Embryonic facial prominence (tissue), 1 donor: Measurements from ENCODE around the gene DDX56.

Source experiments
- DNase-seq: peaks from one replicate; pipeline ENCODE4 v3.0.0-alpha.2; 2016; ENCODE audit errors: extremely low spot score

The DDX56 gene, protein sequence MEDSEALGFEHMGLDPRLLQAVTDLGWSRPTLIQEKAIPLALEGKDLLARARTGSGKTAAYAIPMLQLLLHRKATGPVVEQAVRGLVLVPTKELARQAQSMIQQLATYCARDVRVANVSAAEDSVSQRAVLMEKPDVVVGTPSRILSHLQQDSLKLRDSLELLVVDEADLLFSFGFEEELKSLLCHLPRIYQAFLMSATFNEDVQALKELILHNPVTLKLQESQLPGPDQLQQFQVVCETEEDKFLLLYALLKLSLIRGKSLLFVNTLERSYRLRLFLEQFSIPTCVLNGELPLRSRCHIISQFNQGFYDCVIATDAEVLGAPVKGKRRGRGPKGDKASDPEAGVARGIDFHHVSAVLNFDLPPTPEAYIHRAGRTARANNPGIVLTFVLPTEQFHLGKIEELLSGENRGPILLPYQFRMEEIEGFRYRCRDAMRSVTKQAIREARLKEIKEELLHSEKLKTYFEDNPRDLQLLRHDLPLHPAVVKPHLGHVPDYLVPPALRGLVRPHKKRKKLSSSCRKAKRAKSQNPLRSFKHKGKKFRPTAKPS

DNA sequence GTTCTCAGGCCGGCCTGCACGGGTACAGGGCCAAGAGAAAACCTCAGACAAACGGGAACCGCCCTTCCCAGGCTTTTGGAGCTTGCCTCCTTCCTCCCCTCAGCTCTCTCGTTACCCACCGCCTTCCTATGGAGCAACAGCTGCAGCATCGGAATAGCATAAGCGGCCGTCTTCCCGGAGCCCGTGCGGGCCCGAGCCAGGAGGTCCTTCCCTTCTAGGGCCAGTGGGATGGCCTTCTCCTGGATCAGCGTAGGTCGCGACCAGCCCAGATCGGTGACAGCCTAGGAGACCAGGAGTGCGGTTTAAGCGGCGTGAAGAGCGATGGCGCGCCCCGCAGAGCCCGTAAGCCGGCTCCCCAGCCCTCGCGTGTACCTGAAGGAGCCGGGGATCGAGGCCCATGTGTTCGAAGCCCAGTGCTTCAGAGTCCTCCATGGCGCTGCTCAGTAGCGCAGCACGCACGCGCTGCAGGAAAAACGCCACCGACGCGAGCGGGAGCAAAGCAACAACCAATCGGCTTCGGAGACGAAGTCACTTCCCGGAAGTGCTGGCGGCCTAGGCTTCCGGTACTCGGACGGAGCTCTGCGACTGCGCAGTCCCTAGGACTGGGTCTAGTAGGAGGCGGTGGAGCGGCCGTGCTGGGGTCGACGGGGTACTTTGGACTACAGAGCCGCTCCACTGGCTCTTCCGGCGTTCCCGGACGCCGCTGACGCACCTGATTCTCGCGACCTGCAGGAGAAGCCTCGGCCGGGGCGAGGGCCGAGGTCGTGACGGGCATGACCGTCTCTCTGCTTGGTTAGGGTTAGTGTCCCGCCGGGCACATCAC lies at the start of gene DDX56:
Gene DDX56, minus strand, starts transcription at position 445 of the 823 bp plus-strand sequence. Its CDS starts 13 bp downstream, at position 432.
- DNase-seq, result peak; percentile 88

DNA sequence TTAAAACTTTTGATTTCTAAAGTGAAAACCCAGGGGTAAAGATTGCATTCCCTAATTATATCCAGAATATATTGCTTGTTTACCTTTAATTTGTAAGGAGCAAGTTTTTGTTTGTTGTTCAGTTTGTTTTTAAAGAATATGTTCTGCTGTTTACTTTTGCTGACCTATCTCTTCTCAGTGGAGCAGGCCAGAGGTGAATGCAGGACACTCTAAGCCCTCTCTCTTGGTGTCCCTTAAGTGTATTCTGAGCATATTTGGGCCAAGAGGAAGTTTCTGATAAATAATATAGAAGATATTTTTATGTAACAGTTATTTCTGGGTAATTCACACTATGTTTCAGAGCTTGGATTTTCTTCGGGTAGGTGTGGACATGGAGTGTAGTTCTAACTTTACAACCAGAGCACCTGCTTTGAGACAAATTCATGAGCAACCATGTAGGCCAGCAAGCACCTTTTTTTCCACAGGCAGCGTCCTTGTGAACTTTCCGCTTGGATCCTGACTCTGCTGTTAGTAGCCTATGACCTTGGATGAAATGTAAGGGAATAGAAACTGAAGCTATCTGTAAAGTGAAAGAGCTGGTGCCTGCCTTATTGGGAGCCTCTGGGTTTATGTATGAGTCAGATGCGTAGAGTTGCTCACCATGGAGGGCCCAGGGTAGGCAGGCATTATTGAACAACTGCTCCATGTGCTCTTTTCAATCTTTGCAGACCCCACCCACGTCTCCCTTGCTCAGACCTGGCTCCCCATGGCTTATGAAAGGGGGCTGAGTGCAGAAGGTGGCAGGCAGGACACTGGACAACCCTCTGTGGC lies 48.8 kb upstream of the DDX56 start:
- DNase-seq, result no peak

DNA sequence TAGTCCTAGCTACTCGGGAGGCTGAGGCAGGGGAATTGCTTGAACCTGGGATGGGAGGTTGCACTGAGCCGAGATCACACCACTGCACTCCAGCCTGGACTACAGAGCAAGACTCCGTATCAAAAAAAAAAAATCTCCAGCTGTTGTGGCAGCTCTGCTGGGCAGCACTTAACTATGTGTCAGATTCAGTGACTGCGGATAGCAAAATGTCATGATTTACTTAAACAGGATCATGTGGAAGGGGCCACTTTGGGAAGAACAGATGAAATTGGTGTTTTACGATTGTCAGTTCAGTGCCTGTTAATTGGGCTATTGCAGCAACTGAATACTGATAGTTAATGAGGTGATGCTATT lies 48.0 kb upstream of the DDX56 start:
- DNase-seq, result no peak

DNA sequence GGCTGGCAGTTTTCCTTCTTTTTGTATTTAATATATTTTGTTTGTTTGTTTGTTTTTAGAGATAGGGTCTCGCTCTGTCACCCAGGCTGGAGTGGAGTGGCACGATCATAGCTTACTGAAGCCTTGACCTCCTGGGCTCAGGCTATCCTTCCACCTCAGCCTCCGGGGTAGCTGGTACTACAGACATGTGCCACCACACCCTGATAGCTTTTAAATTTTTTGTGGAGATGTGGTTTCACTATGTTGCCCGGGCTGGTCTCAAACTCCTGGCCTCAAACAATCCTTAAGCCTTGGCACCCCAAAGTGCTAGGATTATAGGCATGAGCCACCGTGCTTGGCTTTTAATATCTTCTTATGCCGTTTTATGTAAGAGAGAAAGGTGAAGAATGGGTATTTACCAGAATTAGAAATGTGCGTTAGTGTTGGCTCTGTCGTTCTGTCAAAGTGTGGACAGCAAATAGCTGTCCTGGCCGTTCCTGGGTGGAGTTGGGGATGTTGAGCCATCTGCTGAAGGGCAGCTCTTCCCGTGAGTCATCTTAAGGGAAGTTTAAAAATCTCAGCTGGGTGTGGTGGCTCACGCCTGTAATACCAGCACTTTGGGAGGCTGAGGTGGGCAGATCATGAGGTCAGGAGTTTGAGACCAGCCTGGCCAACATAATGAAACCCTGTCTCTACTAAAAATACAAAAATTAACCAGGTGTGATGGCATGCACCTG lies 47.5 kb upstream of the DDX56 start:
- DNase-seq, result no peak

DNA sequence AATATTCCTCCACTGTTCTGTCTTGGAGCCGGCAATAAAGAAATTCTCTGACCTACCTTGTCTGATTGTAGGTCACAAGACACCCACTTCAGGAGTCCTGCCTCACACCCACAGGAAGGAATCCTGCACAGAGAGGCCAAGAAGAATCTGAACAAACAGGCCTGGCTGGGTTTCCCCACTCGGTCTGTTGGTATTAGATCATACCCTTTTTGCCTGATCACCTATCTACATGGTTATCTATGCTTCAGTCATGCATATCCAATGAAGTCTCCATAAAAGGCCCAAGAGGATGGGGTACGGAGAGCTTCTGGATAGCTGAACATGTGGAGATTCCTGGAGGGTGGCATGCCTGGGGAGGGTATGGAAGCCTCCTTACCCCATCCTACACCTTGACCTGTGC lies 45.0 kb upstream of the DDX56 start:
- no peak for DNase-seq

DNA sequence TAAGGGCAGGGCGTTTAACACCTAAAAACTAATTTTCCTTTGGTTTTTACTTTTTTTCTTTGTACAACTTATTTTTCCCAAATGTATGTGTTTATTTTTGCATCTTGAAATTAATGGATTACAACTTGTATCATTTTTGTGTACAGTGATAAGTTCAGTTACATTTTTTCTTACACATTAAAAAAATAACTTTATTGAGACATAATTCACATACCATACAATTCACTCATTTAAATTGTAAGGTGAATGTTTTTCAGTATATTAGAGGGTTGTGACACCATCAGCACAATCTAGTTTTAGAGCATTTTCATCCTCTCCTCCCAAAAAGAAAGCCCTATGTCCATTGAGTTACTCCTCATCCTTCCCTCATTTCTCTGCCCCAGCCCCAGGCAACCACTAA lies 44.3 kb upstream of the DDX56 start:
- no peak for DNase-seq

DNA sequence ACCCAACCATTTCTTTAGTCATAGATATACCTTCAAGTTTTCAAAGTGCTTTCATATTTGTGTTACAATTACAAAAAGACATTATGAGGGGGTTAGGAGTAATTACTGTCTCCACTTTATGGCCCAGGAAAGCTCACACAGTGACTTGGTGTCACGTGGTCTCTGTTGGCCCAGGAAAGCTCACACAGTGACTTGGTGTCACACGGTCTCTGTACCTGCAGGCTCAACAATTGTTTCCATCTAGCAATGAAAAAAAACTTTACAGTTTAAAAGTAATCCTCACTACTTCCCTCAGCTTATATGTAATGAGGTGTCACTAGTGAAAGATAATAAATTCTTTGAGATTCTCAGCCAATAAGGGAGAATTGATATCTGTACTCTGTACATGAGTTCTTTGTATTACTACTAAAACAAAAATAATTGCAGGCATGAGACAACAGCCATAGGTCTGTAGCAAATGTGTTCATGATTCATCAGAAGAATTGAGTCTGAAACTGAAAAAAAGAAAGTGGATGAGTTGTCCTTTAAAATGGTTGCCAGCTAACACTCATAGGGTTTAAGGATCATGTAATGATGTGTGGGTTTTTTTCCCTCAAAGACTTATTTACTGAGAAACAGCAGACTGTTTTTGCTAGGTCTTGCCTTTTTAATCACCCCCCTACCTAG lies 43.6 kb upstream of the DDX56 start:
- DNase-seq, result no peak

DNA sequence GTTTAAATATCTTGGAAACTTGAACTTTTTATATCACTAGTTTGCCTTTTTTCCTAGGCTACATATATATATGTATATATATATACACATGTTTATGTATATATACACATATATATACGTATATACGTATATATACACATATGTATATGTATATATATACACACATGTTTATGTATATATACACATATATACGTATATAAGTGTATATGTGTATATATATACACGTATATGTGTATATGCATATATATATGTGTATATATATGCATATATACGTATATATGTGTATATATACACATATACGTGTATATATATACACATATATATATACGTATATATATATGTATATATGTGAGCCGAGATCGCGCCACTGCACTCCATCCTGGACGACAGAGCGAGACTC lies 42.8 kb upstream of the DDX56 start:
- DNase-seq, result no peak

DNA sequence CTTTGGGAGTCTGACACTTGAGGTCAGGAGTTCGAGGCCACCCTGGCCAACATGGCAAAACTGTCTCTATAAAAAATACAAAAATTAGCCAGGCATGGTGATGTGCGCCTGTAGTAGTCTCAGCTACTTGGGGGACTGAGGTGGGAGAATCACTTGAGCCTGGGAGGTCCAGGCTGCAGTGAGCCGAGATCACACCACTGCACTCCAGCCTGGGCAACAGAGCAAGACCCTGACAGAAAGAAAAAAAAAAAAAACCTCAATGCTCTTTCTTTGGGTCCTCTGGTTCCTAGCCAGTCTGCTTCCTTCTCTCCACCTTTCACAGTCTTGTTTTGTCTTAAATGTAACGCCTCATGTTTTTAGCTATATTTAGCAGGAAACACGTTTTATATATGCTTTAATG lies 42.1 kb upstream of the DDX56 start:
- DNase-seq, result no peak

DNA sequence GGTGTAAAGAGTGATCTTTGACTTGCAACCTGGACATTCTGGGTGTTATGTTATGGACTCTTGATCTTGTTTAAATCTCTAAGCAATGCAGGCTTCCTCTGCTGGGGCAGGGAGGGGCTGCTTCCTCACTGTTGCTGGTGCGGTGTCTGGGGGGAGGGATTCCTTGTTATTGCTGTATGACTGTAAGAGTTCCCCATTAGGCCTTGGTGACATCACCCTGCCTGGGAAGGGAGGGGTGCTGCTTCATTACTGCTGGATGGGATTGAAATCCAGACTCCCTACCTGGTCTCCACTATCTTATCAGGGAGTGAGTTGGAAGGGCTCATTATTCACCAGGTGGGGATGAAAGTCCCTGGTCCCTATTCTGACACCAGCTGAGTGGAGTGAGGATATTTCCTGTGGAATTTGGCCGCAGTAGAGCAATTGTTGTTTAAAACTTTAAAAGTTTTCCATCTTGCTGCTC lies 41.5 kb upstream of the DDX56 start:
- DNase-seq, result no peak

DNA sequence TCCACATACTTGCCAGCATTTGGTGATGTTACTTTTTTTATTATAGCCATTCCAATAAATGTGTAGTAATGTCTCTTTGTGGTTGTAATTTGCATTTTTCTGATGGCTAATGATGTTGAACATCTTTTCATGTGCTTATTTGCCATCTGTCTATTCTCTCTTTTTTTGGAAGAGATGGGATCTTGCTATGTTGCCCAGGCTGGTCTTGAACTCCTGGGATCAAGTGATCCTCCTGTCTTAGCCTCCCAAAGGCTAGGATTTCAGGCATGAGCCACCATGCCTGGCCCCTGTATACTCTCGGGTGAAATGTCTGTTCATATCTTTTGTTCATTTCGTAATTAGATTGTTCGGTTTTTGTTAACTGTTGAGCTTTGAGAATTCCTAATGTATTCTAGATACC lies 36.1 kb upstream of the DDX56 start:
- DNase-seq, result no peak

DNA sequence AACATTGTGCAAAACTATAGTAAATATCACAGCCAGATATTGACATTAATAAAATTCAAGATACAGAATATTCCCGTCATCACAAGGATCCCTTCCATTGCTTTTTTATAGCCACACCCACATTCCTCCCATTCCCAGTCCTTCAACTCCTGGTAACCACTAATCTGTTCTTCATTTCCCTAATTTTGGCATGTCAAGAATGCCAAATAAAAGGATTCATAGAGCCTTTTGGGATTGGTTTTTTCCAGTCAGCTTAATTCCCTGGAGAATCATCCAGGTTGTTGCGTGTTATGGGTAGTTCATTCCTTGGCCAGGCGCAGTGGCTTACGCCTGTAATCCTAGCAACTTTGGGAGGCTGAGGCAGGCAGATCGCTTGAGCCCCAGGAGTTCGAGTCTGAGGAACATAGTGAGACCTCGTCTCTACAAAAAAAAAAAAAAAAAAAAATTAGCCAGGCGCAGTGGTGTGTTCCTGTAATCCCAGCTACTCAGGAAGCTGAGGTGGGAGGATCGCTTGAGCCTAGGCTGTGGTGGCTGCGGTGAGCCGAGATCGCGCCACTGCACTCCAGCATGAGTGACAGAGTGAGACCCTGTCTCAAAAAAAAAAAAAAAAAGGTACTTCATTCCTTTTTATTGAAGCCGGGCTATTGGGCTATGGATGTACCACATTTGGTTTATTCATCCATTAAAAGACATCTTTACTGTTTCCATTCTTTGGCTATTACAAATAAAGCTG lies 35.4 kb upstream of the DDX56 start:
- DNase-seq, result no peak

DNA sequence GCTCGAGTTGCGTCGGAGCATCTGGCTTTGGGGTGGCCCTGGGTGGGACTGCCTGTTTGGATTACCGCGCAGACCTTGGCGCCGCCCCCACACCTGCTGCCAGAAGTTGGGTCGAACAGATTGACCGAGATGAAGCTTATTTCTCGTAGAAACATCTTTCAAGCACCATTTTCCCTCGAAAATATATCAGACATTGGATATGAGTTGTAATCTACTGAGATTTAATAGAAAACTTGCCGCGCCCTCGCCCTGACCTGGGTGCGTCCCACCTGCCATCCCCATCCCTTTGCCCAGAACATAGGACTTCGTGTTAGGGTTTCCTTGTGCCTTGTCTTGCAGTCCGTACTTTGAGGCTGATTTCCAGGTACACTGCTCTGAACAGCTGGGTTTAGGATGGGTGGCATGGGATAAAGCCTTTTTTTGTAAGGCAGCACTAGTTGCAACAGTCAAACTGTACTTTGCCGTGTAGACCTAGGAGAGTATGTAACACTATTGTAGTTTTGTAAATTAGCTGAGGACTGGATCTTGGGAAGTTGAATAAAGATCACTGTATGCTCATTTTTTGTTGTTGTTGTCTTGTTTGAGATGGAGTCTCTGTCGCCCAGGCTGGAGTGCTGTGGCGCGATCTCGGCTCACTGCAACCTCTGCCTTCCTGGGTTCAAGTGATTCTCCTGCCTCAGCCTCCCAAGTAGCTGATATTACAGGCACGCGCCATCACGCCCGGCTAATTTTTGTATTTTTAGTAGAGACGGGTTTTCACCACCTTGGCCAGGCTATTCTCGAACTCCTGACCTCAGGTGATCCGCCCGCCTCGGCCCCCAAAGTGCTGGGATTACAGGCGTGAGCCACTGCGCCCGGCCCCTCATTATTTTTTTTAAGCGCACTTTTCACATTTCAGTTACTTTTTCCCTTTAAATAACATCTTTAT lies 33.7 kb upstream of the DDX56 start:
- no peak for DNase-seq

DNA sequence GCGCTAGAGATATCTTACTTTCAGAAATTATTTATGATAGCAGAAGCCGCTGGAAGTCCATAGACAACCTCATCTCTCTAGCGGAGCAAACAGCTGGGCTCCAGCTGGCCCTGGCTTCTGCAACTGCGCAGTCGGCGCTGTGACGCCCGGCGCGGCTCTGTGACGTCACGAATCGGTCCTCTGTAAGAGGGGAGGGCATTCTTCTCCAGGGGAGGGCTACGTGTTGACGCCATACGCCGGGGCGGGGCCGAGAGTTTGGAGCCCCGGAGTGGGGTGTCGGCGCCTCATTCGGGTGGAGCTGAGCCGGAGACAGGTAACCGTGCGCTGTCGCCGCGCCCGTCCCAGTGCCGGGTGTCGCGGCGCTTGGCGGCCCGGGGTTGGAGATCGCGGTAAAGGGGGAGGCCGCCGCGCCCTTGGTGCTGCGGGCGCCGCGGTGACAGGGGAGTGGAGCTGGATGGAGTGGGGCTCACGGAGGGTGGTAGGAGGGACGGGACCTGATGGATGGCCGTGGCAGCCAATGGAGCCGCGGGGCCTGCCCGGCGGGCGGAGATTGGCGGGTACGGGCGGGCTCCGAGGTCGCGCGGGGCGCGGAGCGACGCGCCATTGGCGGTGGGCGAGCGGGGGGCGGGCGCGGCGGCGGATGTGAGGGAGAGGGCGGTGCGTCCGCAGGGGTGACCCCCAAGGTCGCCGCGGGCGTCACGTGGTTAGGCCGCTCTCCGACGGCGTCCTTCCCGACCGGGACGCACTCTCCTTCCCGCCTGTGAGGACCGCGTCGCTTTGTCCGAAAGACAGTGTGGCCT lies 32.8 kb upstream of the DDX56 start, which contains the start of gene OGDH:
Gene OGDH, plus strand, starts transcription at position 287 of the 800 bp plus-strand sequence. CDS start 17,717 bp downstream, outside the sequence.
- DNase-seq, result peak; percentile 98

DNA sequence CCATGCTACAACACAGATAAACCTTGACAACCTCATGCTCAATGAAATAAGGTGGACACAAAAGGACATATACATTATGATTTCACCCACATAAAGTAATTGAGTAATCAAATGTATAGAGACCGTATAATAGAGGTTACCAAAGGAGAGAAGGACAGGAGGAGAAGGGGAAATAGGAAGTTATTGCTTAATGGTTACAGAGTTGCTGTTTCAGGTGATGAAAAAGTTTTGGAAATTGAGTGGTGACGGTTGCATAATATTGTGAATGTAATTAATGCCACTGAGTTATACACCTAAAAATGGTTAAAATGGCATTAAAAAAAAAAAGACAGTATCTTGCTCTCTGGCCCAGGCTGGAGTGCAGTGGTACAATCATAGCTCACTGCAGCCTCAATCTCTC lies 31.2 kb upstream of the DDX56 start:
- DNase-seq, result no peak

DNA sequence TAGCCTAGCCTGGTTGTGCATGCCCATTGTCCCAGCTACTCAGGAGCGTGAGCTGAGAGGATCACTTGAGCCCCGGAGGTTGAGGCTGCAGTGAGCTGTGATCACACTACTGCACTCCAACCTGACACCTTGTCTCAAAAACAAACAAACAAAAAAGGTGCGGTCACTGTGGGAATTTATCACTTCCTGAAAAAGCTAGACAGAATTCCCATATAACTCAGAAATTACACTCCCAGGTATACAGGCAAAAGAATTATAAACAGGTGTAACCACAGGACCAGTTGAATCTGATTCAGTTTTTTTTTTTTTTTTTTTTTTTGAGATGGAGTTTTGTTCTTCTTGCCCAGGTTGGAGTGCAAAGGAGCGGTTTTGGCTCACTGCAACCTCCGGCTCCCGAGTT lies 29.5 kb upstream of the DDX56 start:
- DNase-seq, result no peak

DNA sequence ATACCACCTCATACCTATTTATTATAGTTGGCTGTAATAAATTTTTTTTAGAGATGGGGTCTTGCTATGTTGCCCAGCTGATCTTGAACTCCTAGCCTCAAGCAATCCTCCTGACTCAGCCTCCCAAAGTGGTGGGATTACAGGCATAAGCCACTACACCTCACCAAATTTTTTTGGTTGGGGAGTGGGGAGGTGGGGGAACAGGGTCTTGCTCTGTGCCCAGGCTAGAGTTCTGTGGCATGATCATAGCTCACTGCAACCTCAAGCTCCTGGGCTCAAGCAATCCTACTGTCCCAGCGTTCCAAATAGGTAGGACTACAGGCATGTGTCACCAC lies 28.8 kb upstream of the DDX56 start:
- DNase-seq, result no peak

DNA sequence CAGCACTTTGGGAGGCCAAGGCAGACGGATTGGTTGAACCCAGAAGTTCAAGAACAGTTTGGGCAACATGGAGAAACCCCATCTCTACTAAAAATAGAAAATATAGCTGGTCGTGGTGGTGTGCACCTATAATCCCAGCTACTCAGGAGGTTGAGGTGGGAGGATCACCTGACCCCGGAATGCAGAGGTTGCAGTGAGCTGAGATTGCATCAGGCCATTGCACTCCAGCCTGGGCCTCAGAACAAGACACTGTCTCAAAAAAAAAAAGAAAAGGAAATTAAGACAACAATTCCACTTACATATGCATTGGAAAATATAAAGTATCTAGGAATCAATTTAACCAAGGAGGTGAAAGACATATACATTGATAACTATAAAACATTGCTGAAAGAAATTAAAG lies 25.5 kb upstream of the DDX56 start:
- DNase-seq, result no peak
